HCT116 (cell line): Measurements from ENCODE around the gene ATP2B1. TPM values are rescaled to one million over a fixed set of nuclear protein-coding genes. Genes with fewer than 3 reads are reported as not detected.

ENCODE experiments used
- ATAC-seq: fragments of 200-7000 bp; cut with Tn5 transposase; 2 replicates; pipeline ENCODE4 v1.9.1; 2020; ENCODE audit warnings: mild to moderate bottlenecking, moderate library complexity
- BruUV-seq: library from RNA; stranded (reverse); fragments of 400-500 nt; replicated peaks from 2 replicates; lab custom pipeline; 2021; lab: Mats Ljungman, UMichigan
- CTCF ChIA-PET: fragments of 300-600 bp; sonication (Branson Sonifier 250); formaldehyde crosslinking; loops from one replicate; lab custom pipeline; 2021; ENCODE audit warnings: antibody characterized with exemption; lab: Charles Lee
- POLR2A ChIA-PET: fragments of 300-600, 350-600 bp; sonication (Branson Sonifier 250); formaldehyde crosslinking; loops from one replicate; lab custom pipeline; 2021; ENCODE audit warnings: antibody characterized with exemption; lab: Charles Lee
- RAD21 ChIA-PET, 2 experiments: fragments of 300-600 bp; sonication (Branson Sonifier 250); formaldehyde crosslinking; loops; one replicate each; lab custom pipeline; 2023; ENCODE audit warnings: low total read pairs in 2 of 2; ENCODE audit not compliant: uncharacterized antibody in 2 of 2, unreplicated experiment in 2 of 2, low non-redundant PET in 1 of 2; lab: Charles Lee
- DNase-seq: peaks from one replicate; pipeline ENCODE4 v3.0.0-alpha.2; 2010; ENCODE audit warnings: low read depth, low spot score
- H2AFZ ChIP-seq: fragments of 200-600 bp; shearing (Covaris generic), sonication (generic); 2 replicates; pipeline ENCODE4 v1.6.1; 2017; ENCODE audit warnings: low read depth, mixed run types, mixed read lengths, antibody characterized with exemption, low read length; ENCODE audit not compliant: poor library complexity, severe bottlenecking
- H3K27ac ChIP-seq: 2 replicates; pipeline ENCODE4 v1.5.1; 2012; ENCODE audit warnings: low read depth, low read length
- H3K27me3 ChIP-seq: fragments of 200-600 bp; sonication (generic); 2 replicates; pipeline ENCODE4 v1.6.1; 2016; ENCODE audit warnings: mixed run types, low read length, mixed read lengths; ENCODE audit not compliant: insufficient read depth
- H3K36me3 ChIP-seq, 2 experiments: fragments of 200-500 bp in 1 of 2; fragments of 200-600 bp in 1 of 2; sonication (Bioruptor generic) in 1 of 2; sonication (generic) in 1 of 2; 2 replicates each; pipeline versions ENCODE4 v1.5.1 to v1.6.1; 2014 to 2016; ENCODE audit warnings: low read length in 2 of 2, inconsistent platforms in 1 of 2, mixed read lengths in 1 of 2, mixed run types in 1 of 2; ENCODE audit not compliant: insufficient read depth in 2 of 2, control insufficient read depth in 1 of 2
- H3K4me1 ChIP-seq, 2 experiments: fragments of 200-600 bp in 1 of 2; sonication (generic) in 1 of 2; 2 replicates each; pipeline versions ENCODE4 v1.5.1 to v1.6.1; 2012 to 2017; ENCODE audit warnings: low read length in 2 of 2, inconsistent platforms in 1 of 2, mild to moderate bottlenecking in 1 of 2, mixed read lengths in 1 of 2, mixed run types in 1 of 2, moderate library complexity in 1 of 2; ENCODE audit not compliant: insufficient read depth in 2 of 2, control insufficient read depth in 1 of 2
- H3K4me2 ChIP-seq: fragments of 200-600 bp; sonication (generic); 2 replicates; pipeline ENCODE4 v1.6.1; 2017; ENCODE audit warnings: mixed run types, low read length, mixed read lengths
- H3K4me3 ChIP-seq, 2 experiments: fragments of 200-600 bp in 1 of 2; sonication (generic) in 1 of 2; replicated peaks in 1 of 2; 2 replicates each; pipeline ENCODE4 v1.5.1; 2011 to 2016; ENCODE audit warnings: low read length in 2 of 2, control low read depth in 1 of 2, low read depth in 1 of 2, mild to moderate bottlenecking in 1 of 2, mixed read lengths in 1 of 2, mixed run types in 1 of 2
- H3K79me2 ChIP-seq: fragments of 200-600 bp; sonication (generic); 2 replicates; pipeline ENCODE4 v1.6.1; 2017; ENCODE audit warnings: mild to moderate bottlenecking, mixed run types, low read length, moderate library complexity, mixed read lengths; ENCODE audit not compliant: insufficient read depth
- H3K9ac ChIP-seq: fragments of 200-600 bp; sonication (generic); 2 replicates; pipeline ENCODE4 v1.6.1; 2016; ENCODE audit warnings: low read length, mixed read lengths
- H3K9me2 ChIP-seq: fragments of 200-600 bp; sonication (generic), shearing (Covaris generic); 2 replicates; pipeline ENCODE4 v1.6.1; 2017; ENCODE audit warnings: mixed run types, mild to moderate bottlenecking, moderate library complexity; ENCODE audit not compliant: insufficient read depth
- H3K9me3 ChIP-seq, 2 experiments: fragments of 200-500 bp in 1 of 2; fragments of 200-600 bp in 1 of 2; sonication (Bioruptor generic) in 1 of 2; sonication (generic) in 1 of 2; 2 replicates each; pipeline ENCODE4 v1.6.1; 2014 to 2017; ENCODE audit warnings: low read length in 2 of 2, mixed read lengths in 2 of 2, inconsistent platforms in 1 of 2, low read depth in 1 of 2, mild to moderate bottlenecking in 1 of 2, mixed run types in 1 of 2, moderate library complexity in 1 of 2; ENCODE audit not compliant: control insufficient read depth in 1 of 2, insufficient read depth in 1 of 2
- H4K20me1 ChIP-seq: fragments of 200-600 bp; sonication (generic), shearing (Covaris generic); 2 replicates; pipeline ENCODE4 v1.6.1; 2017; ENCODE audit warnings: mixed run types, mild to moderate bottlenecking, moderate library complexity; ENCODE audit not compliant: insufficient read depth
- CBX3 ChIP-seq: IDR thresholded peaks from 2 replicates; pipeline ENCODE4 v1.6.1; 2012; ENCODE audit warnings: low read depth
- CEBPB ChIP-seq: IDR thresholded peaks from 2 replicates; pipeline ENCODE4 v1.6.1; 2012; ENCODE audit warnings: low read depth
- CTCF ChIP-seq, 3 experiments: fragments of 200-600 bp in 1 of 3; sonication (generic) in 1 of 3; IDR thresholded peaks in 2 of 3; conservative IDR thresholded peaks in 1 of 3; 2 replicates each; pipeline ENCODE4 v1.5.1; 2012 to 2017; ENCODE audit warnings: low read depth in 2 of 3, low read length in 2 of 3, antibody characterized with exemption in 1 of 3, borderline replicate concordance in 1 of 3, control low read depth in 1 of 3, mild to moderate bottlenecking in 1 of 3, mixed read lengths in 1 of 3, mixed run types in 1 of 3, moderate library complexity in 1 of 3; ENCODE audit not compliant: insufficient read depth in 1 of 3
- EGR1 ChIP-seq: IDR thresholded peaks from 2 replicates; pipeline ENCODE4 v1.6.1; 2012; ENCODE audit warnings: low read depth
- EZH2 ChIP-seq: fragments of 200-600 bp; sonication (generic); IDR thresholded peaks from 2 replicates; pipeline ENCODE4 v1.6.1; 2017; ENCODE audit warnings: antibody characterized with exemption, mixed run types
- JUND ChIP-seq: IDR thresholded peaks from 2 replicates; pipeline ENCODE4 v1.6.1; 2012
- POLR2A ChIP-seq: IDR thresholded peaks from 2 replicates; pipeline ENCODE4 v1.7.0; 2011; ENCODE audit warnings: borderline replicate concordance; ENCODE audit not compliant: insufficient read depth, insufficient read length; ENCODE audit errors: extremely low read depth
- SP1 ChIP-seq: IDR thresholded peaks from 2 replicates; pipeline ENCODE4 v1.6.1; 2012; ENCODE audit warnings: low read depth
- SRF ChIP-seq: IDR thresholded peaks from 2 replicates; pipeline ENCODE4 v1.6.1; 2012; ENCODE audit warnings: low read depth
- ZFX ChIP-seq: fragments of 450-650 bp; IDR thresholded peaks from 2 replicates; pipeline ENCODE4 v1.6.1; 2017
- ZNF274 ChIP-seq: fragments of 200-500 bp; sonication (Bioruptor generic); IDR thresholded peaks from 2 replicates; pipeline ENCODE4 v1.6.1; 2014; ENCODE audit warnings: mild to moderate bottlenecking, low read depth, low read length, inconsistent platforms
- intact Hi-C: fragments of 100-400 bp; cut with micrococcal nuclease; formaldehyde crosslinking; loops from 2 replicates; pipeline ENCODE4 v1.10.0; 2022
- total RNA-seq: library from RNA; stranded (reverse); gene quantifications from one replicate; pipeline ENCODE4 v1.2.1, GENCODE V29; 2021; ENCODE audit not compliant: unreplicated experiment
- TF ChIP-seq, protein P1 (sequence below): IDR thresholded peaks from 2 replicates; pipeline ENCODE4 v1.6.1; 2012; ENCODE audit warnings: low read depth
- TF ChIP-seq, protein P2 (sequence below): IDR thresholded peaks from 2 replicates; pipeline ENCODE4 v1.6.1; 2011; ENCODE audit warnings: mild to moderate bottlenecking, low read length, moderate library complexity; ENCODE audit not compliant: insufficient replicate concordance; ENCODE audit errors: extremely low read depth
- TF ChIP-seq, protein P3 (sequence below): IDR thresholded peaks from 2 replicates; pipeline ENCODE4 v1.6.1; 2012

ATP2B1 gene
- total RNA-seq, 1 experiment from 2014 or later: 62.4 TPM

- H2AFZ ChIP-seq: no peak overlapping the region
- CTCF ChIA-PET: no interaction called here
- POLR2A ChIA-PET: no interaction called here
Observed at GRCh38 chr12:89662623-89663022, 46.0 kb downstream of the ATP2B1 start.

More at GRCh38 chr12:89662623-89663022, 46.0 kb downstream of the ATP2B1 start:
- Histone ChIP-seq H3K9me2 (no peaks in the 10 kb centered on the region), H3K79me2 (peaks cover 84% of the 10 kb centered on the region), H4K20me1 (peaks cover 14% of the 10 kb centered on the region; the same call in 1 of the 2 replicates), H3K4me3 (no peak overlapping the region), H3K4me1 (peaks cover 0 to 7% of the 10 kb centered on the region in 2 experiments; a peak in 2 of 4 replicates), H3K9me3 (no peaks in the 10 kb centered on the region), H3K36me3 (no peaks in the 10 kb centered on the region), H3K27ac (no peak overlapping the region), H3K9ac (no peak overlapping the region), H3K4me2 (no peak overlapping the region), H3K27me3 (no peaks in the 10 kb centered on the region)
- RAD21 ChIA-PET: no interaction called here
- TF ChIP-seq EGR1: no peak
- TF ChIP-seq CBX3: no peak
- TF ChIP-seq SRF: no peak
- TF ChIP-seq ZFX: no peak
- TF ChIP-seq POLR2A: no peak
- no peak for TF ChIP-seq EZH2
- no peak for TF ChIP-seq SP1
- no peak for TF ChIP-seq ZNF274
- TF ChIP-seq, protein P1, sequence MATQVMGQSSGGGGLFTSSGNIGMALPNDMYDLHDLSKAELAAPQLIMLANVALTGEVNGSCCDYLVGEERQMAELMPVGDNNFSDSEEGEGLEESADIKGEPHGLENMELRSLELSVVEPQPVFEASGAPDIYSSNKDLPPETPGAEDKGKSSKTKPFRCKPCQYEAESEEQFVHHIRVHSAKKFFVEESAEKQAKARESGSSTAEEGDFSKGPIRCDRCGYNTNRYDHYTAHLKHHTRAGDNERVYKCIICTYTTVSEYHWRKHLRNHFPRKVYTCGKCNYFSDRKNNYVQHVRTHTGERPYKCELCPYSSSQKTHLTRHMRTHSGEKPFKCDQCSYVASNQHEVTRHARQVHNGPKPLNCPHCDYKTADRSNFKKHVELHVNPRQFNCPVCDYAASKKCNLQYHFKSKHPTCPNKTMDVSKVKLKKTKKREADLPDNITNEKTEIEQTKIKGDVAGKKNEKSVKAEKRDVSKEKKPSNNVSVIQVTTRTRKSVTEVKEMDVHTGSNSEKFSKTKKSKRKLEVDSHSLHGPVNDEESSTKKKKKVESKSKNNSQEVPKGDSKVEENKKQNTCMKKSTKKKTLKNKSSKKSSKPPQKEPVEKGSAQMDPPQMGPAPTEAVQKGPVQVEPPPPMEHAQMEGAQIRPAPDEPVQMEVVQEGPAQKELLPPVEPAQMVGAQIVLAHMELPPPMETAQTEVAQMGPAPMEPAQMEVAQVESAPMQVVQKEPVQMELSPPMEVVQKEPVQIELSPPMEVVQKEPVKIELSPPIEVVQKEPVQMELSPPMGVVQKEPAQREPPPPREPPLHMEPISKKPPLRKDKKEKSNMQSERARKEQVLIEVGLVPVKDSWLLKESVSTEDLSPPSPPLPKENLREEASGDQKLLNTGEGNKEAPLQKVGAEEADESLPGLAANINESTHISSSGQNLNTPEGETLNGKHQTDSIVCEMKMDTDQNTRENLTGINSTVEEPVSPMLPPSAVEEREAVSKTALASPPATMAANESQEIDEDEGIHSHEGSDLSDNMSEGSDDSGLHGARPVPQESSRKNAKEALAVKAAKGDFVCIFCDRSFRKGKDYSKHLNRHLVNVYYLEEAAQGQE: no peak
- TF ChIP-seq, protein P2, sequence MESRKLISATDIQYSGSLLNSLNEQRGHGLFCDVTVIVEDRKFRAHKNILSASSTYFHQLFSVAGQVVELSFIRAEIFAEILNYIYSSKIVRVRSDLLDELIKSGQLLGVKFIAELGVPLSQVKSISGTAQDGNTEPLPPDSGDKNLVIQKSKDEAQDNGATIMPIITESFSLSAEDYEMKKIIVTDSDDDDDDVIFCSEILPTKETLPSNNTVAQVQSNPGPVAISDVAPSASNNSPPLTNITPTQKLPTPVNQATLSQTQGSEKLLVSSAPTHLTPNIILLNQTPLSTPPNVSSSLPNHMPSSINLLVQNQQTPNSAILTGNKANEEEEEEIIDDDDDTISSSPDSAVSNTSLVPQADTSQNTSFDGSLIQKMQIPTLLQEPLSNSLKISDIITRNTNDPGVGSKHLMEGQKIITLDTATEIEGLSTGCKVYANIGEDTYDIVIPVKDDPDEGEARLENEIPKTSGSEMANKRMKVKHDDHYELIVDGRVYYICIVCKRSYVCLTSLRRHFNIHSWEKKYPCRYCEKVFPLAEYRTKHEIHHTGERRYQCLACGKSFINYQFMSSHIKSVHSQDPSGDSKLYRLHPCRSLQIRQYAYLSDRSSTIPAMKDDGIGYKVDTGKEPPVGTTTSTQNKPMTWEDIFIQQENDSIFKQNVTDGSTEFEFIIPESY: no peak
- TF ChIP-seq CTCF (IDR thresholded peaks at IDR 0.05 in 2 of 3, conservative IDR thresholded peaks at IDR 0.05 in 1 of 3; ENCODE audit: borderline replicate concordance in 1 of 3, insufficient read depth in 1 of 3, low read depth in 2 of 3, low read length in 2 of 3): no peak
- TF ChIP-seq, protein P3, sequence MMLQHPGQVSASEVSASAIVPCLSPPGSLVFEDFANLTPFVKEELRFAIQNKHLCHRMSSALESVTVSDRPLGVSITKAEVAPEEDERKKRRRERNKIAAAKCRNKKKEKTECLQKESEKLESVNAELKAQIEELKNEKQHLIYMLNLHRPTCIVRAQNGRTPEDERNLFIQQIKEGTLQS: no peak
- no peak for TF ChIP-seq JUND
- no peak for TF ChIP-seq CEBPB
- DNase-seq (no peak), ATAC-seq (no peak)
- no TSS peak for BruUV-seq
- intact Hi-C loops: no loop called here
